ENCODE results near the gene DGKG. TPM values are rescaled to one million over a fixed set of nuclear protein-coding genes. Genes with fewer than 3 reads are reported as not detected.
A peak's percentile ranks its signal among the peaks of the same experiment; 100 is the strongest.

Gene DGKG
- total RNA-seq, 1 donor from 2014 or later: 0.04 TPM

- peaks cover 4% of the 10 kb centered on the region for H3K27me3 Mint-ChIP-seq (ENCODE audit: low read depth)
- H3K36me3 Mint-ChIP-seq: no peaks in the 10 kb centered on the region
- no peak for DNase-seq (ENCODE audit: low spot score in 2 of 2, unreplicated experiment in 2 of 2)
- H3K27ac Mint-ChIP-seq: no peak overlapping the region
- no peak for TF ChIP-seq CTCF (IDR thresholded peaks at IDR 0.05; ENCODE audit: unreplicated experiment)
- no peak overlapping the region for H3K4me3 Mint-ChIP-seq
- no peaks in the 10 kb centered on the region for H3K9me3 Mint-ChIP-seq
- peaks cover 21% of the 10 kb centered on the region for H3K4me1 Mint-ChIP-seq
Measured at GRCh38 chr3:186207515-186207914, 154.5 kb downstream of the DGKG start.

- no peaks in the 10 kb centered on the region for H3K4me1 Mint-ChIP-seq
- peaks cover 6% of the 10 kb centered on the region for H3K27me3 Mint-ChIP-seq (ENCODE audit: low read depth)
- no peaks in the 10 kb centered on the region for H3K9me3 Mint-ChIP-seq
- H3K4me3 Mint-ChIP-seq: no peak overlapping the region
- no peak for TF ChIP-seq CTCF (IDR thresholded peaks at IDR 0.05; ENCODE audit: unreplicated experiment)
- DNase-seq (ENCODE audit: low spot score in 2 of 2, unreplicated experiment in 2 of 2): no peak
- no peak overlapping the region for H3K27ac Mint-ChIP-seq
- H3K36me3 Mint-ChIP-seq: no peaks in the 10 kb centered on the region
Measured at GRCh38 chr3:186200726-186201125, 161.3 kb downstream of the DGKG start.

GRCh38 chr3:186198442-186198841 lies 163.6 kb downstream of the DGKG start:
- Mint-ChIP-seq H3K9me3 (no peaks in the 10 kb centered on the region), H3K36me3 (no peaks in the 10 kb centered on the region), H3K4me3 (no peak overlapping the region), H3K4me1 (peaks cover 3% of the 10 kb centered on the region), H3K27ac (no peak overlapping the region), H3K27me3 (ENCODE audit: low read depth) (peaks cover 24% of the 10 kb centered on the region)
- TF ChIP-seq CTCF (IDR thresholded peaks at IDR 0.05; ENCODE audit: unreplicated experiment): no peak
- no peak for DNase-seq (ENCODE audit: low spot score in 2 of 2, unreplicated experiment in 2 of 2)

- no peak for TF ChIP-seq CTCF (IDR thresholded peaks at IDR 0.05; ENCODE audit: unreplicated experiment)
- Mint-ChIP-seq H3K36me3 (no peaks in the 10 kb centered on the region), H3K4me3 (peak overlapping the region; percentile 68), H3K4me1 (peaks cover 3% of the 10 kb centered on the region), H3K9me3 (no peaks in the 10 kb centered on the region), H3K27ac (no peak overlapping the region), H3K27me3 (ENCODE audit: low read depth) (peaks cover 59% of the 10 kb centered on the region)
- DNase-seq (ENCODE audit: low spot score in 2 of 2, unreplicated experiment in 2 of 2): no peak
Measured at GRCh38 chr3:186194451-186194811, 167.6 kb downstream of the DGKG start.

GRCh38 chr3:186193534-186194450 lies 168.2 kb downstream of the DGKG start:
- Mint-ChIP-seq H3K27ac (no peak overlapping the region), H3K9me3 (no peaks in the 10 kb centered on the region), H3K27me3 (ENCODE audit: low read depth) (peaks cover 64% of the 10 kb centered on the region), H3K4me3 (peak overlapping the region; percentile 68), H3K36me3 (no peaks in the 10 kb centered on the region), H3K4me1 (peaks cover 3% of the 10 kb centered on the region)
- peak; percentile 50 to 75 for DNase-seq (ENCODE audit: low spot score in 2 of 2, unreplicated experiment in 2 of 2)
- no peak for TF ChIP-seq CTCF (IDR thresholded peaks at IDR 0.05; ENCODE audit: unreplicated experiment)
